GM23248 (cell line): ENCODE measurements around the gene STMN1. TPM values are rescaled to one million over a fixed set of nuclear protein-coding genes. Genes with fewer than 3 reads are reported as not detected.

Experiments used
- DNase-seq: peaks from one replicate; pipeline ENCODE4 v3.0.0-alpha.2; 2015
- H2AFZ ChIP-seq: fragments of 200-600 bp; sonication (generic); 2 replicates; pipeline ENCODE4 v1.6.1; 2016; ENCODE audit warnings: antibody characterized with exemption
- H3F3A ChIP-seq: fragments of 200-600 bp; sonication (generic); 2 replicates; pipeline ENCODE4 v1.6.1; 2016; ENCODE audit warnings: mild to moderate bottlenecking, antibody characterized with exemption, mixed run types; ENCODE audit not compliant: insufficient read depth
- H3K27ac ChIP-seq: fragments of 200-600 bp; sonication (generic); 2 replicates; pipeline ENCODE4 v1.5.1; 2016; ENCODE audit warnings: mild to moderate bottlenecking
- H3K27me3 ChIP-seq: fragments of 200-600 bp; sonication (generic); replicated peaks from 2 replicates; pipeline ENCODE4 v1.6.1; 2016; ENCODE audit warnings: mild to moderate bottlenecking; ENCODE audit not compliant: insufficient read depth
- H3K36me3 ChIP-seq: fragments of 200-600 bp; sonication (generic); 2 replicates; pipeline ENCODE4 v1.6.1; 2016; ENCODE audit warnings: low read depth, mild to moderate bottlenecking
- H3K4me1 ChIP-seq: fragments of 200-600 bp; sonication (generic); 2 replicates; pipeline ENCODE4 v1.6.1; 2016; ENCODE audit warnings: mild to moderate bottlenecking; ENCODE audit not compliant: insufficient read depth
- H3K4me2 ChIP-seq: fragments of 200-600 bp; sonication (generic); one replicate; pipeline ENCODE4 v1.6.1; 2016; ENCODE audit warnings: mild to moderate bottlenecking; ENCODE audit not compliant: unreplicated experiment
- H3K4me3 ChIP-seq: fragments of 200-600 bp; sonication (generic); 2 replicates; pipeline ENCODE4 v1.5.1; 2016; ENCODE audit warnings: mild to moderate bottlenecking
- H3K79me2 ChIP-seq: fragments of 200-600 bp; sonication (generic); 2 replicates; pipeline ENCODE4 v1.6.1; 2016; ENCODE audit warnings: mild to moderate bottlenecking; ENCODE audit not compliant: insufficient read depth
- H3K9ac ChIP-seq: fragments of 200-600 bp; sonication (generic); 2 replicates; pipeline ENCODE4 v1.6.1; 2016; ENCODE audit warnings: mild to moderate bottlenecking
- H3K9me2 ChIP-seq: fragments of 200-600 bp; sonication (generic); 2 replicates; pipeline ENCODE4 v1.6.1; 2016; ENCODE audit warnings: mixed run types, mild to moderate bottlenecking, moderate library complexity; ENCODE audit not compliant: insufficient read depth
- H3K9me3 ChIP-seq: fragments of 200-600 bp; sonication (generic); one replicate; pipeline ENCODE4 v1.6.1; 2017; ENCODE audit warnings: low read depth
- H4K20me1 ChIP-seq: fragments of 200-600 bp; sonication (generic); 2 replicates; pipeline ENCODE4 v1.6.0; 2016; ENCODE audit not compliant: insufficient read depth
- EZH2 ChIP-seq: fragments of 200-600 bp; sonication (generic); IDR thresholded peaks from 2 replicates; pipeline ENCODE4 v1.6.1; 2018; ENCODE audit warnings: antibody characterized with exemption, mild to moderate bottlenecking; ENCODE audit not compliant: insufficient read depth, poor library complexity, severe bottlenecking
- EZH2phosphoT487 ChIP-seq: fragments of 200-600 bp; sonication (generic); IDR thresholded peaks from 2 replicates; pipeline ENCODE4 v1.6.1; 2018; ENCODE audit warnings: antibody characterized with exemption, moderate library complexity, mild to moderate bottlenecking, low read depth; ENCODE audit not compliant: insufficient read depth
- WGBS, 2 experiments: methylation state at CpG; one replicate each; pipeline ENCODE4 v1.1.6; 2015 to 2017; ENCODE audit warnings: low lambda C conversion rate in 2 of 2, low coverage in 1 of 2; ENCODE audit errors: missing lambda C conversion rate in 2 of 2; 5-methylcytosine and 5-hydroxymethylcytosine counted together
- in situ Hi-C: fragments of 300-500 bp; cut with MboI; formaldehyde crosslinking; loops from 2 replicates; pipeline ENCODE4 v1.15.0; 2020
- polyA plus RNA-seq: library from polyadenylated mRNA; unstranded; fragments of >200 nt; fragmentation: Nextera tagmentation; extraction: Ambion mirVana; gene quantifications from 2 replicates; pipeline ENCODE4 v1.2.1, GENCODE V29; 2016
- total RNA-seq: library from RNA; depleted of rRNA; stranded (reverse); fragments of >200 nt; shearing (Covaris generic); gene quantifications from 2 replicates; pipeline ENCODE4 v1.2.3, GENCODE V29; 2014

The STMN1 gene
- total and polyA plus RNA-seq, 2 experiments from 2014 or later, result 45.2 to 301 TPM

GRCh38 chr1:25879675-25880074 lies 26.5 kb downstream of the STMN1 start:
- no peaks in the 10 kb centered on the region for H3K9me3 ChIP-seq
- no peak for DNase-seq
- TF ChIP-seq EZH2 (no peak), EZH2phosphoT487 (no peak)

GRCh38 chr1:25878690-25879089 lies 27.5 kb downstream of the STMN1 start:
- in situ Hi-C loops, result no loop called here
- 88 to 91% methylated on average over 5 of the region's 5 CpGs for WGBS, 2 experiments

More at GRCh38 chr1:25879675-25880074, 26.5 kb downstream of the STMN1 start:
- no peaks in the 10 kb centered on the region for H3K4me1 ChIP-seq
- peaks cover 2% of the 10 kb centered on the region for H3K79me2 ChIP-seq
- no peak overlapping the region for H3K9ac ChIP-seq
- H3K9me2 ChIP-seq, result no peaks in the 10 kb centered on the region
- H3K36me3 ChIP-seq, result no peaks in the 10 kb centered on the region
- no peak overlapping the region for H3K4me2 ChIP-seq
- no peak overlapping the region for H3K27ac ChIP-seq
- in situ Hi-C loops, result no loop called here
- H3K27me3 ChIP-seq, result no peaks in the 10 kb centered on the region
- H2AFZ ChIP-seq, result no peak overlapping the region
- WGBS, 2 experiments, result 69 to 71% methylated on average over 2 of the region's 2 CpGs
- no peak overlapping the region for H3K4me3 ChIP-seq
- peaks cover 9% of the 10 kb centered on the region for H3F3A ChIP-seq
- H4K20me1 ChIP-seq, result no peaks in the 10 kb centered on the region

GRCh38 chr1:25877155-25877554 lies 29.1 kb downstream of the STMN1 start:
- Histone ChIP-seq H3K79me2 (peaks cover 27% of the 10 kb centered on the region), H3K36me3 (no peaks in the 10 kb centered on the region), H3K9me3 (no peaks in the 10 kb centered on the region), H3K9me2 (no peaks in the 10 kb centered on the region), H3K4me3 (no peak overlapping the region), H3K4me2 (no peak overlapping the region), H3K27me3 (no peaks in the 10 kb centered on the region), H4K20me1 (no peaks in the 10 kb centered on the region), H3K4me1 (peaks cover 4% of the 10 kb centered on the region; the same call in 1 of the 2 replicates), H3K9ac (no peak overlapping the region), H3K27ac (no peak overlapping the region), H3F3A (peaks cover 9% of the 10 kb centered on the region), H2AFZ (no peak overlapping the region)
- DNase-seq, result no peak
- in situ Hi-C loops, result no loop called here
- WGBS, 2 experiments, result 88 to 96% methylated on average over 2 of the region's 2 CpGs
- TF ChIP-seq EZH2 (no peak), EZH2phosphoT487 (no peak)

More at GRCh38 chr1:25878690-25879089, 27.5 kb downstream of the STMN1 start:
- peaks cover 12% of the 10 kb centered on the region for H3K79me2 ChIP-seq
- DNase-seq, result no peak
- H3K9ac ChIP-seq, result no peak overlapping the region
- peaks cover 9% of the 10 kb centered on the region for H3F3A ChIP-seq
- H3K27me3 ChIP-seq, result no peaks in the 10 kb centered on the region
- H3K27ac ChIP-seq, result no peak overlapping the region
- H3K4me2 ChIP-seq, result no peak overlapping the region
- no peak for TF ChIP-seq EZH2
- no peak for TF ChIP-seq EZH2phosphoT487
- no peaks in the 10 kb centered on the region for H3K9me3 ChIP-seq
- no peak overlapping the region for H2AFZ ChIP-seq
- peaks cover 4% of the 10 kb centered on the region; the same call in 1 of the 2 replicates for H3K4me1 ChIP-seq
- no peaks in the 10 kb centered on the region for H4K20me1 ChIP-seq
- no peak overlapping the region for H3K4me3 ChIP-seq
- H3K36me3 ChIP-seq, result no peaks in the 10 kb centered on the region
- no peaks in the 10 kb centered on the region for H3K9me2 ChIP-seq

GRCh38 chr1:25876693-25877077 lies 29.5 kb downstream of the STMN1 start:
- Histone ChIP-seq H3F3A (peaks cover 9% of the 10 kb centered on the region), H3K9me3 (no peaks in the 10 kb centered on the region), H3K36me3 (no peaks in the 10 kb centered on the region), H3K79me2 (peaks cover 32% of the 10 kb centered on the region), H3K9ac (no peak overlapping the region), H3K27me3 (no peaks in the 10 kb centered on the region), H3K4me1 (peaks cover 4% of the 10 kb centered on the region; the same call in 1 of the 2 replicates), H4K20me1 (no peaks in the 10 kb centered on the region), H3K9me2 (no peaks in the 10 kb centered on the region), H3K4me2 (no peak overlapping the region), H2AFZ (no peak overlapping the region), H3K4me3 (no peak overlapping the region), H3K27ac (no peak overlapping the region)
- 92 to 96% methylated on average over 2 of the region's 2 CpGs for WGBS, 2 experiments
- no peak for DNase-seq
- no peak for TF ChIP-seq EZH2
- no peak for TF ChIP-seq EZH2phosphoT487
- in situ Hi-C loops, result no loop called here
